Raji (cell line): ENCODE measurements around the gene MAP2.

ENCODE experiments used
- POLR2A ChIP-seq: IDR thresholded peaks from 2 replicates; pipeline ENCODE4 v1.6.1; 2011; ENCODE audit warnings: low read depth, low read length, control low read depth; ENCODE audit not compliant: insufficient read depth

MAP2 gene

GRCh38 chr2:209411718-209412117 is 12.1 kb upstream of the MAP2 start:
- TF ChIP-seq POLR2A, result no peak

- no peak for TF ChIP-seq POLR2A
Measured at GRCh38 chr2:209413311-209414014, 10.4 kb upstream of the MAP2 start.

GRCh38 chr2:209416913-209417312 is 6.9 kb upstream of the MAP2 start:
- TF ChIP-seq POLR2A, result no peak

- TF ChIP-seq POLR2A, result no peak
Measured at GRCh38 chr2:209422191-209422754, 1.6 kb upstream of the MAP2 start.

GRCh38 chr2:209424199-209424701 is 403 bp downstream of the MAP2 start:
- TF ChIP-seq POLR2A, result no peak

GRCh38 chr2:209424781-209425470 is 1.1 kb downstream of the MAP2 start:
- TF ChIP-seq POLR2A, result no peak

GRCh38 chr2:209425471-209426071 is 1.7 kb downstream of the MAP2 start:
- no peak for TF ChIP-seq POLR2A

- no peak for TF ChIP-seq POLR2A
Measured at GRCh38 chr2:209426432-209426831, 2.6 kb downstream of the MAP2 start.

- no peak for TF ChIP-seq POLR2A
Measured at GRCh38 chr2:209431701-209432100, 7.9 kb downstream of the MAP2 start.

- no peak for TF ChIP-seq POLR2A
Measured at GRCh38 chr2:209441541-209441940, 17.7 kb downstream of the MAP2 start.

- TF ChIP-seq POLR2A, result no peak
Measured at GRCh38 chr2:209442939-209443338, 19.1 kb downstream of the MAP2 start.

GRCh38 chr2:209445485-209445884 is 21.6 kb downstream of the MAP2 start:
- no peak for TF ChIP-seq POLR2A

- no peak for TF ChIP-seq POLR2A
Measured at GRCh38 chr2:209451209-209451834, 27.5 kb downstream of the MAP2 start.

GRCh38 chr2:209456489-209456888 is 32.6 kb downstream of the MAP2 start:
- TF ChIP-seq POLR2A, result no peak
